HL-60 (cell line): Measurements from ENCODE around the gene PRKAR1B.

ENCODE experiments used
- DNase-seq, 2 experiments: peaks; one replicate each; pipeline ENCODE4 v3.0.0-alpha.2; 2010 to 2020; ENCODE audit warnings: low read depth in 1 of 2, low spot score in 1 of 2
- H3K27ac ChIP-seq: fragments of 250-450 bp; sonication (Bioruptor Pico); replicated peaks from 2 replicates; pipeline ENCODE4 v1.5.1; 2020; ENCODE audit warnings: mild to moderate bottlenecking, moderate library complexity
- H3K27me3 ChIP-seq: fragments of 250-450 bp; sonication (Bioruptor Pico); 2 replicates; pipeline ENCODE4 v1.5.1; 2021; ENCODE audit warnings: mild to moderate bottlenecking, moderate library complexity; ENCODE audit not compliant: insufficient read depth, poor library complexity, severe bottlenecking
- H3K4me3 ChIP-seq: replicated peaks from 2 replicates; pipeline ENCODE4 v1.5.1; 2011; ENCODE audit warnings: mild to moderate bottlenecking, control low read depth, low read length; ENCODE audit not compliant: insufficient read depth
- CTCF ChIP-seq: IDR thresholded peaks from one replicate; pipeline ENCODE4 v1.5.1; 2011; ENCODE audit warnings: low read length, control low read depth, inconsistent platforms; ENCODE audit not compliant: insufficient read depth
- GABPA ChIP-seq: IDR thresholded peaks from 2 replicates; pipeline ENCODE4 v1.6.1; 2012; ENCODE audit warnings: low read depth
- POLR2AphosphoS5 ChIP-seq: IDR thresholded peaks from 2 replicates; pipeline ENCODE4 v1.6.1; 2012; ENCODE audit warnings: low read depth
- REST ChIP-seq: IDR thresholded peaks from 2 replicates; pipeline ENCODE4 v1.6.1; 2012; ENCODE audit warnings: low read depth; ENCODE audit not compliant: insufficient replicate concordance
- SPI1 ChIP-seq: IDR thresholded peaks from 2 replicates; pipeline ENCODE4 v1.6.1; 2012; ENCODE audit warnings: low read depth, mild to moderate bottlenecking, borderline replicate concordance

The PRKAR1B gene

GRCh38 chr7:742791-743190, 15.7 kb upstream of the PRKAR1B start:
- Histone ChIP-seq H3K4me3 (no peak overlapping the region), H3K27ac (no peak overlapping the region), H3K27me3 (no peaks in the 10 kb centered on the region)
- TF ChIP-seq REST (no peak), SPI1 (no peak), GABPA (no peak), POLR2AphosphoS5 (no peak), CTCF (no peak)
- DNase-seq: no peak

- Histone ChIP-seq H3K27ac (no peak overlapping the region), H3K27me3 (no peaks in the 10 kb centered on the region)
- TF ChIP-seq GABPA (no peak), SPI1 (no peak), CTCF (no peak), REST (no peak), POLR2AphosphoS5 (no peak)
These were observed 14.8 kb upstream of the PRKAR1B start for GRCh38 chr7:741850-742249.

GRCh38 chr7:741191-741671, 14.2 kb upstream of the PRKAR1B start:
- no peak for TF ChIP-seq GABPA
- TF ChIP-seq SPI1: no peak
- TF ChIP-seq REST: no peak
- no peak for TF ChIP-seq CTCF
- TF ChIP-seq POLR2AphosphoS5: no peak
- DNase-seq: no peak
- Histone ChIP-seq H3K27ac (no peak overlapping the region), H3K4me3 (no peak overlapping the region), H3K27me3 (no peaks in the 10 kb centered on the region)

More at GRCh38 chr7:741850-742249, 14.8 kb upstream of the PRKAR1B start:
- no peak for DNase-seq
- no peak overlapping the region for H3K4me3 ChIP-seq
